GM19463 (cell line): ENCODE results near the gene CTDSPL.
"Not testable (repeated sequence)": the region's sequence is repeated elsewhere in the genome, so short reads cannot be mapped to it uniquely, and the experiment has no call there.

Source experiments
- ATAC-seq: cut with Tn5 transposase; IDR thresholded peaks from one replicate; pipeline ENCODE4 v1.9.1; 2021; ENCODE audit warnings: mild to moderate bottlenecking, moderate library complexity; ENCODE audit not compliant: unreplicated experiment

The CTDSPL gene

DNA sequence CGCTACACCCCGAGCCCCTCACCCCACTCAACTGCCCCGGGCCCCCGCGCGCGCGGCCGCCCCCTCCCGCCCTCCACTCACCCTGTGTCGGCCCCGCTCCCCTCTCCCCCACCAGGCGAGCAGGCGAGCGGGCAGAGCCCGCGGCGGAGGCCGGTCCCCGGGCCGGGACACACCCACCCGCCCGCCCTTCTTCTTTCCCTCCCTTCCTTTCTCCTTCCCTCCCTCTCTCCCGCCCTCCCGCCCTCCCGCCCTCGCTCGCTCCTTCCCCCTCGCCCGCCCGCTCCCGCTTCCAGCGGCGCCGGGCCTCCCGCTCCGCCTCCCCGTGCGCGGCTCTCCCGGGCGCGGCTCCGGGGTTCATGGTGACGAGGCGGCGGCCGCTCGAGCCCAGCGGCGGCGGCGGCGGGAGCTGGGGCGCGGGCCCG, at the start of gene CTDSPL:
TSS of gene CTDSPL (plus strand) at position 261 of the 422 bp plus-strand sequence. CDS start 320 bp downstream, outside the sequence.
- no peak for ATAC-seq

- no peak for ATAC-seq
These were observed 49.2 kb upstream of the CTDSPL start for GRCh38 chr3:37812499-37812896.

DNA sequence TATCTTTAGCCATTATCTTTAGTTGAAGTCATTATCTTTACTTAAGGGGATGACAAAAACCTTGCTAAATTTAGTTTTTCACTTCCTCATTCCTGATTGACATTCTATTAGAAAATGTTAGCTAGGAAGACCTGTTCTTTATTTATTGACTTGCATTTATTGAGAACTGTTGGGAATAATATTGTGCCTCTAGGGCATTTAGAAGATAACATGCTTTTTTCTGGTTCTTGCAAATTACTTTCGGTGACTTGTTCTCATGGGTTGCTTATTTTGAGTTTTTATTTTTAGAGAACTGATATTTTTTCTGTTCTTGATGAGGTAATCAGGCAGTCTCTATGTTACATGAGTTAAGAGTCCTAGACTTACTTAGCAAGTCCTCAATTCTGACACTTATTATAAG, 48.3 kb upstream of the CTDSPL start:
- ATAC-seq = no peak

DNA sequence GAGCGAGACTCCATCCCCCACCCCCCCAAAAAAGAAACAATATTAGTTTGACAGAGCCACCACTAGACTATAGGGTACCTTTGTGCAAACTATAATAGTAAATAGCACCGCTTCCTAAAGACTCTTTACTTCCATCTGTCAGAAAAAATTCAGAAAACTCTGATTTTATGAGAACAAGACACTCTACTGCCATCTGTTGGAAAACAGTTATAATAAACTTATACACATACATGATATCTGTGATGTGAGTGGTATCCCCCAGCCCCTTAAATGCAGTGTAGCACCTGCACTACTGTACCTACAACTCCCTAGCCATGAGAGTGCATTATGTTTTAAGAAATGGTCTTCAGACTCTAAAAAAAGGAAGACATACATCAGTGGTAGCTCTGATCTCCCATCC, 47.1 kb upstream of the CTDSPL start:
- no peak for ATAC-seq

- ATAC-seq = not testable (repeated sequence)
These were observed 46.5 kb upstream of the CTDSPL start for GRCh38 chr3:37815156-37815555.

DNA sequence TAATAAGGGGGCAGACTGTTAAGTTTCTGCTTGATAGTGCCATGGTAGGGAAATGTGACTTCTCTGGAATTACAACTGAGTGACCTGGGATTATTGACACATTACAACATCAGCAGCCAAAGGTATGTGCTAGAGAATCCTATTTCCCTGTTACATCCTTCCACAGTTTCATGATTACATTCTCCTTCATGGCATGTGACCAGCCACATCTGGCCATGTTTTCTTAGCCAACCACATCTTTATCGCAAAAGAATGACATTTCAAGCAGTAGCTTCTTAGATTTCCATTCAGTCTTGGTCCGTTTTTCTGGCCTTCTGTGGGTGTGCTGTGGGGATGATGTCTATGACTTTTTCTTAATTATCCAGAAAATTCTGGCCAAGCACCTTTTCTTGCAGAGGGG, 45.4 kb upstream of the CTDSPL start:
- ATAC-seq = no peak

GRCh38 chr3:37819591-37819990, 42.1 kb upstream of the CTDSPL start:
- no peak for ATAC-seq

DNA sequence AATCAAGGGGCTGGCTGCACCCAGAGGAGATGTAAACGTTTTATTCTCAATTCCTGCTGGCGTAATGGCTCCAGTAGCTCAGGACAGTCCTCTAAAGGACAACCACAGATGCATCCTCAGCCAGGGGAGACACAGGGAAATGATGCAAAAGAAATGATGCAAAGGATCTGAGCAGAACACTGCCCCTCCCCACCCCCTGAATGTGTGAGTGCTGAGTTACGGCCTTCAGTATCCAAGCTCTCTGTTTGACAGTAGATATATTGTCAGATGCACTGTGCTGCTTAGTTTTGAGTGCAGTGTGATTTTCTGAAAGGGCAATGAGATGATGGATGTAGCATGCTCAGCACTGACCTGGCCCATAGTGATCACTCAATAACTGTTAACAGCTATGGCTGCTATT, 41.4 kb upstream of the CTDSPL start:
- no peak for ATAC-seq

GRCh38 chr3:37823189-37823588, 38.5 kb upstream of the CTDSPL start:
- ATAC-seq = no peak

DNA sequence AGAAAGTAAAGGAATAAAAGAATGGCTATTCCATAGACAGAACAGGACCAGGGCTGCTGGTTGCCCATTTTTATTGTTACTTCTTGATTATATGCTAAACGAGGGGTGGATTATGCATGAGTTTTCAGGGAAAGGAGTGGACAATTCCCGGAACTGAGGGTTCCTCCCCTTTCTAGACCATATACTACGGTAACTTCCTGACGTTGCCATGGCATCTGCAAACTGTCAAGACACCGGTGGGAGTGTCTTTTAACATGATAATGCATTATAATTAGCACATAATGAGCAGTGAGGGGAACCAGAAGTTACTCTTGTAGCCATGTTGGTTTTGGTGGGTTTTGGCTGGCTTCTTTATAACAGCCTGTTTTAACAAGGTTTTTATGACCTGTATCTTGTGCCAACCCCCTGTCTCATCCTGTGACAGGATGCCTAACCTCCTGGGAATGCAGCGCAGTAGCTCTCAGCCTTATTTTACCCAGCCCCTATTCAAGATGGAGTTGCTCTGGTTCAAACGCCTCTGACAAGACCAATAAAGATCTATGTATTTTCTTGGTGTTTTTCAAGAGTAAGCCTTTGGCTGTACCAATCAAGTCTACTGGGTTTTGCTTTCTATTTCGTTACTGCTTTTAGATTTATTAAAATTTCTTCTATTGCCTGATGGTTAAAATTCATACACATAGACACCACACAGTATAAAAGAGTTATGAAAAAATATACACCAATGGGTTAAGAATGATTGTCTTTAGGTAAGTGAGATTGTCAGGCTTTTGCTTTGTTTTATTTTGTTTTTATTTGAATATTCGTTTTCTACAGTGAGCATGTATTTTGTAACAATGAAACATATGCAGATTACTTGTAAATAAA, 37.4 kb upstream of the CTDSPL start:
- no peak for ATAC-seq

GRCh38 chr3:37824954-37825328, 36.7 kb upstream of the CTDSPL start:
- no peak for ATAC-seq

DNA sequence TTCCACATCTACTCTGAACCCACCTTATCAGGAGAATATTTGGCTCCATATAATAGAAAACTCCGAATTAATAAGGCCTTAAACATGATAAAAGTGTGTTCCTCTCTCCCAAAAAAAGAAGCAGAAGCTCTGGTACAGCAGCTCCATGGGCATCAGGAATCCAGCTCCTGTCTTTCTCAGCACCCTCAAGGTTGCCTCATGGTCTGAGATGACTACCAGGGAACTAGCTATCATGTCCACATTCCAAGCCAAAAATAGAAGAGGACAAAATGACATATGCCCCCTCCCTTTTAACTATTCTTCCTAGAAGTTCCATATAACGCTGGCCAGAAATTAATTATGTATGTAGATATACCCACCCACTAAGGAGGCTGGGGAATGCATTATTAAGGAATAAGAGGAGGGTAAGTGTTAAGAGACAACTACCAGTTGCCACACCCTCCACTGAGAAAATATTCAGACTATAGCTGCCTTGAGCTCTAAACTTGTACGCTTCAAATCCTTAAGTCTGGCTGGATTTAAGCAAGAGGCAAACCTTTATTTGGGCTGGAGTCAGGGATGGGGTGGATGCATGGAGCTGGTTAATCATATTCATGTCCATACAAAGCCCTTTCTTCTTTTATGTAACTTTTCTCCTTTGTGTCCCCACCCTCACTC, 35.8 kb upstream of the CTDSPL start:
- ATAC-seq = no peak

GRCh38 chr3:37826502-37826901, 35.2 kb upstream of the CTDSPL start:
- ATAC-seq = no peak

DNA sequence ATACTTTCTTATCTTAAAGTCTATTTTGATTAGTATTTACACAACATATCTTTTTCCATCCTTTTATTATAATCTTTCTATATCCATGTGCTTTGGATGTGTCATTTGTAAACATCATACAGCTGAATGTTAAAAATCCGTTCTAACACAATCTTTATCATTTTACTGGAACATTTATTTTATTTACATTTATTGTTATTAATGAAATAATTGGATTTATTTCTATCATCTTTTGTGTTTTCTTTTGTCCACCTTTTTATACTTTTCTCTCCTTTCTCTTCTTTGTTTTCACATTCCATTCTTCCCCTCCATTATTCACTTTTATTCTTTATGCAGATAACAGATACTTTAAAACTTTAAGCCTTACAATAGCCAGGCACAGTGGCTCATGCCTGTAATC, 34.7 kb upstream of the CTDSPL start:
- no peak for ATAC-seq

DNA sequence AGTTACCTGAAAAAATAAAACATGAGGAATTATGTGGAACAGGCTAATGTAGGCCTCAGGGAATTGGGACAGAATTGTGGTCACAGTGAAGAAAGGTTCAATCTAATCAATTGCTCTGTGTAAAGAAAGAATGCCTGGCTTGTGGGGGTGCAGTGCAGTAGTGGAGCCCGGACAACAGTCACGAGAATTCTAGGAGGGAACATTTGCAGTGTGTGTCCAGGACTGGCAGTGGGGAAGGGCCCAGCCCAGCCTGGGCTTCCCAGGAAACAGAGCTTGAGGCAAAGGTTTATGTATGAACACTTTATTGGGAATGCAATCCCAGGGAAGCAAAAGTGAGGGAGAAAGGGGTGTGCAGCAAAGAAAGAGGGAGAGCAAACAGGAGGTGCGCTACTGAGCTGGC, 29.2 kb upstream of the CTDSPL start:
- ATAC-seq = no peak

DNA sequence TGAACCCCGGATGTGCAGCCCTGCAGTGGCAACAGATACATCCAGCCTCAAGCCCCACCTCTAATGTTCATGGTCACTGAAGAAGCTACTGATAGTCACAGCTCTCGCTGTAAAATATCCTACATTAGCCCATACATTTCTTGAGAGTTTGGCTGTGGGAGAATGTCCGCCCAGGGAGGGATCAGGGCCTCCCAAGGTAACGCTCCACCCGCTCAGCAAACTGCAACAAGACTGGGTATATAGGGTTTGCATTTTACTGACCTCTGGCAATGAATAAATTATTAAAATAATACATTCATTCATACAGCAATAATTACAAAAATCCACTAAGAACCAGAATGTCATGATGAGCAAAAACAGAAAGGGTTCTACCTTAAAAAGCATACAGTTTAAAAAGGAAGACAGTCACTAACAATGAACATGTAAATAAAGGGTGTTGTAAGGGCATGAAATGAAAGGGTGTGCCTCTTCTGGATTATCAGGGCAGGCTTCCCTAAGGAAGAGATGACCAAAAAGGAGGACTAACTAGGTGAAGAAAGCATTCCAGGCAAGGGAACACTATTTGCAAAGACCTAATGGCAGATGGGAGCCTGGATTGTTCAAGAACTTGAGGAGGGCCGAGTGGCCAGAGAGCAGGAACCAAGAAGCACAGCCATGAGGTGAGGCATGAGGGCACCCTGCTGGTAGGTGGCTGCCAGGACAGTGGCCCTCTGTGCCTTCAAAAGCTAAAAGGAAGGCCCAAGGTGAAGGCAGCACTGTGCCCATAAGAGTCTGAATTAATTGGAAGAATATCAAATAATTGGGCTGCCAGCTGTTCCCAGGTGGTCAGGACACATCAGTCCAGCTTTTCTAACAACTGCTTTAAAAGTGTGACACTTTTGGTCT, 28.1 kb upstream of the CTDSPL start:
- no peak for ATAC-seq

DNA sequence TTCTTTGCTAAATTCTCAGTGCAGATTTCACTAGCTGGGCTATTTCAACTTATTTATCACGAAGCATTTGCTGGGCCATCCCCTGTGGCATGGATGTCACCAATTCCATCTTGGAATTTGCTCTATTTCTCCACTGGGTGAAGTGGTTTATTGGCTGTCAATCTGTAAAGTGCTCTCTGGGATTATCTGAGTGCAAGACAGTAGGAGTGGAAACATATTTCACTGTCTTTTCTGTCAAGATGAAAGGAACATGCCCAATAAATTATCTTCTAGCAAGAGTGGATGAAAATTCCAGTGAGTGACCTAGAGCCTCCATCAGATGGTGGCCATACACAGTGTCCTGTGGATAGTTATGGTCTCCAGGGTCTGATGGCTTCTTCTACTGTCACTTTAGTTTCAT, 25.1 kb upstream of the CTDSPL start:
- no peak for ATAC-seq

- no peak for ATAC-seq
These were observed 14.0 kb upstream of the CTDSPL start for GRCh38 chr3:37847689-37848088.

DNA sequence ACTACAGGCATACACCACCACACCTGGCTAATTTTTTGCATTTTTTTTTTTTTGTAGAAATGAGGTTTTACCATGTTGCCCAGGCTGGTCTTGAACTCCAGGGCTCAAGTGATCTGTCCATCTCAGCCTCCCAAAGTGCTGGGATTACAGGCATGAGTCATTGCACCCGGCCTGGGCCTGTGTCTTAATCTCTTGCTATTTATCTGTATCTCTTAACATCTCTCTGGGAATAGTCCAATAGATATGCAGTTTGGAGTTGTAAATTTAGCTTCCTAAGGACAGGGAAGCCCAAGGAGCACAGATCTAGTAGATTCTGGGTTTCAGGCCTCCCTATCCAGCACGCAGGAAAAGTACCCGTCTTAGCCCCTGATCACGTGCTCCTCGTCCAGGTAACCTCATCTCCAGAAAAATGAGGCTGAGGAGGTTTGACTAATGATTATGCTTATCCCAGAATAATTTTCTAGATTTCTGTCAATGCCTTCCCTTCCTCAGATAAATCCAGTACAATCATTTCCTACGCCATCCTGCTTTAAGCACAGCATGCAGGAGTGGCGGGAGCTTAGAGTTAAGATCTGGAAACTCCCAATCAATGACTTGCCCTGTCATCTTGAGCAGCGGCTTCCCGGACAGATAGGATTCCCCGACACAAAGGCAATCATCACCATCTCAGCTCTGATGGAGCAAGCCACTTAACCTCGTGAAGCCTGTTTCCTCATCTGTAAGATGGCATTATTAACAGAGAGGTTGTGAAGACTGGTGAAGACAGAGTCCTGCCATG, 12.3 kb upstream of the CTDSPL start:
- ATAC-seq = no peak

GRCh38 chr3:37852097-37852496, 9.6 kb upstream of the CTDSPL start:
- no peak for ATAC-seq

DNA sequence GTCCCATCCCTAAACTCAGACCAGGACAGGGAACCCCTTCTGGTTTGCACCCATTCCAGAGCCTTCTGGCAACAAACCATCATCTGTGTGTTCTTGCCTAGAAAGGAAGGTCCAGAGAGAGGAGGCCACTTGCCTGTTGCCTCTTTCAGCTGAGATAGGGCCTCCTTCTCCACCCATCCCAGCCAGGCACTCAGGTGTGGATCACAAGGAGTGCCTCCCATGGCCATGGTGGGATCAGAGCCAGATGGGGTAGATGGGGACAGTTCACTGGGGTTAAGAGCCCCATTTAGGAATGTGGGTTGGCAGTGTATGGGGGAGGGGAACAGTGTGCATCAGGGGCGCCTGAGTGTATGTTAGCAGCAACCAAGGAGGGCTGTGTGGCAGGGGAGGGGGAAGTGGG, 8.9 kb upstream of the CTDSPL start:
- no peak for ATAC-seq
